ENCODE measurements around the gene EPB41L2. TPM values are rescaled to one million over a fixed set of nuclear protein-coding genes. Genes with fewer than 3 reads are reported as not detected.
"Not testable (repeated sequence)": the region's sequence is repeated elsewhere in the genome, so short reads cannot be mapped to it uniquely, and the experiment has no call there.

EPB41L2 gene
- total RNA-seq, 2 donors from 2014 or later: 143 to 193 TPM

- intact Hi-C loops (cut with DNase I): no loop called here
- DNase-seq (ENCODE audit: low spot score): no peak
These were observed 248.5 kb downstream of the EPB41L2 start for GRCh38 chr6:130814506-130814905.

GRCh38 chr6:130811932-130812331 is 251.1 kb downstream of the EPB41L2 start:
- intact Hi-C loops (cut with DNase I): no loop called here
- DNase-seq (ENCODE audit: low spot score): no peak

- DNase-seq (ENCODE audit: low spot score): no peak
- intact Hi-C loops (cut with DNase I): no loop called here
These were observed 252.6 kb downstream of the EPB41L2 start for GRCh38 chr6:130810307-130811030.

GRCh38 chr6:130801368-130801767 is 261.7 kb downstream of the EPB41L2 start:
- DNase-seq (ENCODE audit: low spot score); intact Hi-C loops (cut with DNase I): not testable (repeated sequence)

- no peak for DNase-seq (ENCODE audit: low spot score)
- intact Hi-C loops (cut with DNase I): no loop called here
These were observed 266.0 kb downstream of the EPB41L2 start for GRCh38 chr6:130797061-130797460.

- DNase-seq (ENCODE audit: low spot score): no peak
- intact Hi-C loops (cut with DNase I): no loop called here
These were observed 266.6 kb downstream of the EPB41L2 start for GRCh38 chr6:130796313-130796905.

GRCh38 chr6:130794738-130795137 is 268.3 kb downstream of the EPB41L2 start:
- DNase-seq (ENCODE audit: low spot score): no peak
- intact Hi-C loops (cut with DNase I): no loop called here

GRCh38 chr6:130794010-130794697 is 268.9 kb downstream of the EPB41L2 start:
- DNase-seq (ENCODE audit: low spot score): no peak
- intact Hi-C loops (cut with DNase I): no loop called here

Other genes starting within 250 kb of the EPB41L2 start
- not detected for gene SMLR1, start 235.8 kb downstream of the EPB41L2 start, total RNA-seq
- gene AKAP7, start 72.2 kb upstream of the EPB41L2 start, total RNA-seq: 10 to 100 TPM; 11.3 to 12.0 TPM